HCEC 1CT (cell line): Measurements from ENCODE around the gene QKI.

Experiments used
- DNase-seq: peaks from one replicate; pipeline ENCODE4 v3.0.0-alpha.2; 2017

QKI gene

GRCh38 chr6:163490826-163491577, 76.5 kb downstream of the QKI start:
- peak; percentile 57 for DNase-seq

- no peak for DNase-seq
Observed at GRCh38 chr6:163491737-163492300, 77.3 kb downstream of the QKI start.

- no peak for DNase-seq
Observed at GRCh38 chr6:163494279-163494727, 79.8 kb downstream of the QKI start.

- no peak for DNase-seq
Observed at GRCh38 chr6:163496205-163496604, 81.7 kb downstream of the QKI start.

GRCh38 chr6:163500105-163500504, 85.6 kb downstream of the QKI start:
- no peak for DNase-seq

- no peak for DNase-seq
Observed at GRCh38 chr6:163501026-163501425, 86.5 kb downstream of the QKI start.

GRCh38 chr6:163501439-163501838, 86.9 kb downstream of the QKI start:
- DNase-seq, result no peak

- DNase-seq, result no peak
Observed at GRCh38 chr6:163504984-163505640, 90.6 kb downstream of the QKI start.

- no peak for DNase-seq
Observed at GRCh38 chr6:163507965-163508364, 93.4 kb downstream of the QKI start.

- no peak for DNase-seq
Observed at GRCh38 chr6:163513003-163513402, 98.5 kb downstream of the QKI start.

- no peak for DNase-seq
Observed at GRCh38 chr6:163513570-163514166, 99.2 kb downstream of the QKI start.

- DNase-seq, result no peak
Observed at GRCh38 chr6:163516908-163517307, 102.4 kb downstream of the QKI start.

- DNase-seq, result no peak
Observed at GRCh38 chr6:163520956-163521355, 106.4 kb downstream of the QKI start.

GRCh38 chr6:163522033-163522432, 107.5 kb downstream of the QKI start:
- DNase-seq, result no peak

GRCh38 chr6:163525926-163526325, 111.4 kb downstream of the QKI start:
- peak; percentile 51 for DNase-seq

GRCh38 chr6:163526346-163526745, 111.8 kb downstream of the QKI start:
- no peak for DNase-seq

GRCh38 chr6:163527291-163527690, 112.8 kb downstream of the QKI start:
- no peak for DNase-seq

GRCh38 chr6:163529605-163530004, 115.1 kb downstream of the QKI start:
- DNase-seq, result peak; percentile 96

GRCh38 chr6:163530406-163530805, 115.9 kb downstream of the QKI start:
- peak; percentile 14 for DNase-seq

GRCh38 chr6:163531122-163531521, 116.6 kb downstream of the QKI start:
- DNase-seq, result no peak

- no peak for DNase-seq
Observed at GRCh38 chr6:163532526-163533078, 118.1 kb downstream of the QKI start.

GRCh38 chr6:163533443-163533842, 118.9 kb downstream of the QKI start:
- DNase-seq, result peak; percentile 97

- peak; percentile 38 for DNase-seq
Observed at GRCh38 chr6:163536770-163537169, 122.3 kb downstream of the QKI start.
